Pancreas (tissue), 10 donors: ENCODE data around the gene S100A8. TPM values are rescaled to one million over a fixed set of nuclear protein-coding genes. Genes with fewer than 3 reads are reported as not detected.
A peak's percentile ranks its signal among the peaks of the same experiment; 100 is the strongest.

Experiments
- ATAC-seq, 4 donors: fragments of 200-7000 bp; cut with Tn5 transposase; one replicate each; pipeline versions ENCODE4 v1.8.0 to v1.9.1; 2020; ENCODE audit warnings: mild to moderate bottlenecking in 4 of 4, moderate library complexity in 4 of 4
- DNase-seq, 6 donors: peaks; one replicate each; pipeline ENCODE4 v3.0.0-alpha.2; 2020
- FAIRE-seq: peaks from 2 replicates; lab custom pipeline; 2012; peaks lifted over from hg19 to GRCh38; lab: Jason Lieb, UNC
- H3K27ac ChIP-seq, 4 donors: fragments of 200-600 bp; sonication (generic); 1 replicate in 3 of 4; 2 replicates in 1 of 4; pipeline versions ENCODE4 v1.5.0 to v1.8.0; 2020
- H3K27me3 ChIP-seq, 4 donors: fragments of 200-600 bp; one replicate each; pipeline ENCODE4 v1.8.0; 2021
- H3K36me3 ChIP-seq, 3 donors: fragments of 200-600 bp; sonication (generic) in 1 of 3; one replicate each; pipeline versions ENCODE4 v1.5.0 to v1.8.0; 2020 to 2021
- H3K4me1 ChIP-seq, 3 donors: fragments of 200-600 bp; one replicate each; pipeline ENCODE4 v1.8.0; 2021
- H3K4me3 ChIP-seq, 4 donors: fragments of 200-600 bp; sonication (generic) in 2 of 4; one replicate each; pipeline versions ENCODE4 v1.5.0 to v1.8.0; 2020 to 2021
- H3K9me3 ChIP-seq, 4 donors: fragments of 200-600 bp; one replicate each; pipeline ENCODE4 v1.8.0; 2021
- CTCF ChIP-seq, 4 donors: fragments of 200-600 bp; sonication (generic) in 3 of 4; IDR thresholded peaks; one replicate each; pipeline versions ENCODE4 v1.5.0 to v1.8.0; 2021; ENCODE audit warnings: antibody characterized with exemption in 4 of 4
- WGBS, 2 donors: extraction: QIAGEN DNeasy Blood & Tissue Kit; methylation state at CpG; one replicate each; pipeline ENCODE4 v1.1.7; 2013; 5-methylcytosine and 5-hydroxymethylcytosine counted together
- intact Hi-C, 3 donors: fragments of 100-400 bp; cut with DNase I; formaldehyde crosslinking; loops; one replicate each; pipeline versions ENCODE4 v1.11.1 to v1.14.2; 2022
- polyA plus RNA-seq, 2 donors: library from polyadenylated mRNA; stranded (reverse); fragments of 200-250 nt; gene quantifications; one replicate each; pipeline ENCODE4 v1.2.3, GENCODE V29; 2013
- total RNA-seq, 6 donors: library from RNA; stranded (reverse); fragmentation: NEBNext Ultra II Directional in 4 of 6; extraction: Animal tissue kit (Norgen Biotek cat#: 25700) in 4 of 6; gene quantifications; one replicate each; pipeline versions ENCODE4 v1.2.1 to v1.2.4, GENCODE V29; 2021 to 2023
- donor health status: healthy with polysubstance abuse.
- donor health status: DM: no; HTN: no; CAD: no; lungs with moderate emphysema.
- donor health status: DM: no; HTN: no; CAD: no.
- donor health status: control.
- donor health status: control.
- donor health status: Bipolar disorder and iron deficiency.
- donor health status: DM: yes; HTN: yes; CAD: no.
- donor health status: DM: no; HTN: no; CAD: no.
- donor health status: DM: no; HTN: no; CAD: no.
- donor health status: DM: yes; HTN: yes; CAD: no.

The S100A8 gene
- total and polyA plus RNA-seq, 8 donors: 2.0 to 41.9 (median 19.7) TPM

GRCh38 chr1:153367090-153367489, 23.8 kb downstream of the S100A8 start:
- Histone ChIP-seq H3K4me3 (no peak overlapping the region), H3K27me3 (no peaks in the 10 kb centered on the region), H3K27ac (no peak overlapping the region), H3K9me3 (no peaks in the 10 kb centered on the region), H3K36me3 (no peaks in the 10 kb centered on the region), H3K4me1 (no peaks in the 10 kb centered on the region)
- 57 to 62% methylated on average over 2 of the region's 2 CpGs for WGBS, 2 donors
- FAIRE-seq (no peak), ATAC-seq (peak in 1 of 4 donors; percentile 22), DNase-seq (no peak)
- intact Hi-C loops: no loop called here
- TF ChIP-seq CTCF (IDR thresholded peaks at IDR 0.05): no peak

GRCh38 chr1:153366261-153366660, 24.6 kb downstream of the S100A8 start:
- H3K9me3 ChIP-seq: no peaks in the 10 kb centered on the region
- WGBS, 2 donors: 67 to 71% methylated on average over 5 to 6 of the region's 6 CpGs
- intact Hi-C loops: no loop called here
- ATAC-seq (no peak), FAIRE-seq (no peak), DNase-seq (no peak)
- H3K36me3 ChIP-seq: no peaks in the 10 kb centered on the region
- H3K27ac ChIP-seq: no peak overlapping the region
- TF ChIP-seq CTCF (IDR thresholded peaks at IDR 0.05): no peak
- no peaks in the 10 kb centered on the region for H3K27me3 ChIP-seq
- no peaks in the 10 kb centered on the region for H3K4me1 ChIP-seq
- H3K4me3 ChIP-seq: no peak overlapping the region

GRCh38 chr1:153365696-153366095, 25.2 kb downstream of the S100A8 start:
- Histone ChIP-seq H3K36me3 (no peaks in the 10 kb centered on the region), H3K4me3 (no peak overlapping the region), H3K27me3 (no peaks in the 10 kb centered on the region), H3K27ac (no peak overlapping the region), H3K9me3 (no peaks in the 10 kb centered on the region), H3K4me1 (no peaks in the 10 kb centered on the region)
- TF ChIP-seq CTCF (IDR thresholded peaks at IDR 0.05): no peak
- no peak for ATAC-seq
- intact Hi-C loops: no loop called here
- no peak for FAIRE-seq
- no peak for DNase-seq
- WGBS, 2 donors: 62 to 65% methylated on average over 8 of the region's 8 CpGs

- Histone ChIP-seq H3K27me3 (no peaks in the 10 kb centered on the region), H3K4me3 (no peak overlapping the region), H3K4me1 (no peaks in the 10 kb centered on the region), H3K36me3 (no peaks in the 10 kb centered on the region), H3K9me3 (no peaks in the 10 kb centered on the region), H3K27ac (no peak overlapping the region)
- ATAC-seq (peak in 2 of 4 donors; percentile 36 to 46), DNase-seq (no peak), FAIRE-seq (no peak)
- 59 to 64% methylated on average over 12 of the region's 12 CpGs for WGBS, 2 donors
- intact Hi-C loops: no loop called here
- TF ChIP-seq CTCF (IDR thresholded peaks at IDR 0.05): no peak
Observed at GRCh38 chr1:153364766-153365666, 25.9 kb downstream of the S100A8 start.

GRCh38 chr1:153364156-153364555, 26.7 kb downstream of the S100A8 start:
- ATAC-seq (peak in 2 of 4 donors; percentile 12 to 58), FAIRE-seq (no peak), DNase-seq (no peak)
- H3K9me3 ChIP-seq: no peaks in the 10 kb centered on the region
- no peaks in the 10 kb centered on the region for H3K36me3 ChIP-seq
- H3K4me1 ChIP-seq: no peaks in the 10 kb centered on the region
- intact Hi-C loops: no loop called here
- H3K27me3 ChIP-seq: no peaks in the 10 kb centered on the region
- no peak overlapping the region for H3K27ac ChIP-seq
- no peak for TF ChIP-seq CTCF (IDR thresholded peaks at IDR 0.05)
- H3K4me3 ChIP-seq: no peak overlapping the region
